CD4-positive, alpha-beta T cell treated with Interleukin-1 beta for 1 hour (primary cell): ENCODE results near the gene SENP5.

Source experiments
- DNase-seq, 2 donors: peaks; one replicate each; pipeline ENCODE4 v3.0.0-alpha.2; 2020 to 2022

The SENP5 gene

GRCh38 chr3:196889844-196890708 is 22.4 kb downstream of the SENP5 start:
- no peak for DNase-seq

DNA sequence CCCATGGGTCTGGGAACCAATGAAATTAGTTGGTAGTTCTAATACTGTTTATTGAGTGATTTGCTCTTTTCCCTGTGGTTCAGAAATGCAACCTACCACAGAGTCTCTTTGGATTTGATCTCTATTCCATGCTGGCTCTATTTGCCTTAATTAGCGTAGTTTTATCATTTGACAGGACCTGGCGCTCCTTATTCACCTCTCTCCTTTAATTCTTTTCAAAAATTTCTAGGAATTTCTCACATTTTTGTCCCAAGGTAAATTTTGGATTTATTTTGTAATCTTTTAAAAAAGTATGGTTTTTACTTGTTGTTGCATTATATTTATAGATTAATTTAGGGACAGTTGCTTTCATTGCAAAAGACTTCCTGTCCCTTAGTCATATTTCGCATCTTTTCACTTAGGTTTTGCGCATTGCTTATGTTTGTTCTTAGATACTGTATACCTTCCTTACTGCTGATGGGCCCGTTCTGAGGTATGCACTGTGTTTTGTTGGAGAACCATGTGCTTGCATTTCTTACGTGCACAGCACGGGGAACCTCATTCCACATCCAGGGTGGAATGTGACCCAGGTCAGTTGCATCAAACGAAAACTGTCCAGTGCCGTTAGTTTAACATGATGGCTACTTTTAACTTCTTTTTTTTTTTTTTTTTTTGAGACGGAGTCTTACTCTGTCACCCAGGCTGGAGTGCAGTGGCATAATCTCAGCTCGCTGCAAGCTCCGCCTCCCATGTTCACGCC is 27.0 kb downstream of the SENP5 start:
- DNase-seq, result no peak

DNA sequence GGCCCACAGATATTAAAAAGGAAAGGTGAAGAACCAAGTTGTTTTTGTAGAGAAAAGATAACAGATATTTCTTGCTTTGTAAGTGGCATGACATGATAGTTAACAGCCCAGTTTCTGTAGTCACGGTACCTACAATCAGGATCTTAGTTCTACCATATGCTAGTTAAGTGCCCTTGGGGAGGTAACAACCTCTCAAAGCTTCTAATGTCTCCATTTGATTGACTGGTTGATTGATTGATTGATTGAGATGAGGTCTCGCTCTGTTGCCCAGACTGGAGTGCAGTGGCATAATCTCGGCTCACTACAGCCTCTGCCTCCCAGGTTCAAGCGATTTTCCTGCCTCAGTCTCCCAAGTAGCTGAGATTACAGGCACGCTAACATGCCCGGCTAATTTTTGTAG is 28.5 kb downstream of the SENP5 start:
- no peak for DNase-seq

DNA sequence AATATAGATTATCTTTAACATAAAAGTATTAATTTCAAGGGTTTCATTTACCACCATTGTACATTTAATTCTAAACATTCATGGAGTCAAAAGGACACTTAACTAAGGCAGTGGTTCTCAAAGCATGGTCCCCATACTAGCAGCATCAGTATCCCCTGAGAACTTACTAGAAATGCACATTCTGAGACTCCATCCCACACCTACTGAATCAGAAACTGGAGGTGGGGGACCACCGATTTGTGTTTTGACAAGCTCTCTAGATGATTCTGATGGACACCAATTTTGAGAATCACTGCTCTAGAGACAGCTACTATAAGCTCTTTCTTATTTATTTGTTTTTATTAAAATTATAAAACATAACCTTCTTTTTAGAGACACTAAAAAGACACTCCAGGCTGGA is 34.0 kb downstream of the SENP5 start:
- DNase-seq, result no peak

DNA sequence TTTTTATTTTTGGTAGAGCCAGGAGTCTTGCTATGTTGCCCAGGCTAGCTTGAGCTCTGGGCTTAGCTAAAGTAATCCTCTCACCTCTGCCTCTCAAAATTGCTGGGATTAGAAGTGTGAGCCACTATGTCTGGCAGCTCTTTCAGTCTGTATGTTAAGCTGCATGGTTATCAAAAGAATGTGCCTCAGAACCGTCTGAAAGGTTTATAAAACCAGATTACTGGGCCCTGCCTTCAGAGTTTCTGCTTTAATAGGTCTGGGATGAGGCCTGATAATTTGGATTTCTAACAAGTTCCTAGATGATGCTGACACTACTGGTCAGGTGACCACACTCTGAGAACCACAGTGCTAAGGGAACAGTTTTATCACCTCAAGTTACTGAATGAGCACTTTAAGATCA is 34.6 kb downstream of the SENP5 start:
- DNase-seq, result no peak

- DNase-seq, result no peak
These were observed 36.0 kb downstream of the SENP5 start for GRCh38 chr3:196903740-196904139.

GRCh38 chr3:196914866-196915265 is 47.1 kb downstream of the SENP5 start:
- DNase-seq, result no peak

DNA sequence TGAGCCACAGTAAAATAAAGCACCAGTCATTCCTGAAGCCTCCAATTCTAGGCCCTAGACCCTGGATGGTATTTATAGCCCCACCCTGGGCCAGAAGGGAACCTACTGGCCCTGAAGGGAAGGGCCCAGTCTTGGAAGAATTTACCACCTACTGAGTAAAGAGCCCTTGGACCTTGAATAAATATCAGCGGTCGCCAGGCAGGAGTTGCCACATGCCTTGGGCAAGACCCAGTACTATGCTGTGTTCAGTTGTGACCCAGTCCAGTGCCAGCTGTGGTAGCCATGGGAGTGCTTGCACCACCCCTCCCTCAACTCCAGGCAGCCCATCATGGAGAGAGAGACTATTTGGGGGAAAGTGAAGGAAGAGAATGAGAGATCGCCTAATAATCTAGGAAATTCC is 47.7 kb downstream of the SENP5 start:
- DNase-seq, result no peak

GRCh38 chr3:196916221-196916620 is 48.5 kb downstream of the SENP5 start:
- no peak for DNase-seq

- no peak for DNase-seq
These were observed 49.3 kb downstream of the SENP5 start for GRCh38 chr3:196916995-196917394.

GRCh38 chr3:196918968-196919367 is 51.2 kb downstream of the SENP5 start:
- no peak for DNase-seq

- DNase-seq, result no peak
These were observed 53.0 kb downstream of the SENP5 start for GRCh38 chr3:196920733-196921132.

DNA sequence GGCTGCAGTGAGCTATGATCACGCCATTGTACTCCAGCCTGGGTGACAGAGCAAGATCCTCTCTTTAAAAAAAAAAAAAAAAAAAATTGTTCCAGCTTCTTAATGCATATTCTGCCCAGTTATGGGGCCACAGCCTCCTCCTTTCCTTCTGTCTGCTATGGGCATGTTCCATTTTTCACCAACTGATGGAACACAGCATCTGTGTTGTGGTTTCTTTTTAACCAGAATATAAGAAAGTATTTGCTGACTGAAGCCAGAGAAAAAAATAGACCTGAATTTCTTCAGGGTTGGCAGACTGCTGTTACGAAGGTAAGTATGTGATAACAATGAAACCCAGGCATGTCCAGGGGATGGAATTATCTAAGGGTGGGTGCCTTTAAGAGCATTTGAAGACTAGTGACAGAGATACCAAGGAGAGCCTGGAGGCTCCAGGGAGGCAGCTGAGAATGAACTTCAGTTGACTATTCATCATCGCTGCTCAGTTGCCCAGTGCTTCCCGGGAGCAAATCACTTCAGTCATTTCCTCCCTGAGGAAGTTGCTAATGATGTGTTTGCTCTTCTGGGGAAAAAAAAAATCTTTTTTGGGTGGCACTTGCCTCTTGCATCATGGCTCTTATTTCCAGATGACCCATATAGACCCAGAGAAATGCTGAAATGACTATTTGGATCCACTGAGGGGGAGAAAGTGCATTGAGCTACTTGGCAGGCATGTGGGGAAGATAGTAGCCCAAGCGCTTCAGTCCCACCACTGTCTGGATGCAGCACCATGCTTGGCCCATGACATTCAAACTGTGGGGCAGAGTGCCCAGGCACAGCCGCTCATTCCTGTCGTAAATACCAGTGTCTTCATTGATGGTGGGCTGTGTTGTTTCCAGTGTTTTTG is 60.1 kb downstream of the SENP5 start:
- DNase-seq, result no peak

DNA sequence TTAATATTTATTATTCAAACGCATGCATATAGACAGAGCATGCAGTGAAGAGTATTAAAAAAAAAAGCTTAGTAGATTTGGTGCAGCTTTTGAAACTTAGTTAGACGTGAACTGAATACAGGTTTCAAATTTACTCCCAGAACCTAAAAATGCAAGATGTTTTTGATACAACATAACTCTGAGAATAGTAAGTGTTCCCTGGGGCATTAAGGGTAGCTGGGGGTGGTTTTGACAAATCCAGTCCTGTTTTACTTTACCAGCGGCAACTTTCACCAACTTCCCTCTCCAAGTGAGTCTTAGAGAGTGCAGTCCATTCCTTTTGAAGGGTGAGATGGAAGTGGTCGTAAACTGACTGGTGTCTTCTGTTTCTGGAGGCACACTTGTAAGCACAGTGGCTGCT is 63.4 kb downstream of the SENP5 start:
- no peak for DNase-seq

GRCh38 chr3:196931828-196932587 is 64.3 kb downstream of the SENP5 start:
- DNase-seq, result no peak

GRCh38 chr3:196932600-196932999 is 64.9 kb downstream of the SENP5 start:
- DNase-seq, result no peak

DNA sequence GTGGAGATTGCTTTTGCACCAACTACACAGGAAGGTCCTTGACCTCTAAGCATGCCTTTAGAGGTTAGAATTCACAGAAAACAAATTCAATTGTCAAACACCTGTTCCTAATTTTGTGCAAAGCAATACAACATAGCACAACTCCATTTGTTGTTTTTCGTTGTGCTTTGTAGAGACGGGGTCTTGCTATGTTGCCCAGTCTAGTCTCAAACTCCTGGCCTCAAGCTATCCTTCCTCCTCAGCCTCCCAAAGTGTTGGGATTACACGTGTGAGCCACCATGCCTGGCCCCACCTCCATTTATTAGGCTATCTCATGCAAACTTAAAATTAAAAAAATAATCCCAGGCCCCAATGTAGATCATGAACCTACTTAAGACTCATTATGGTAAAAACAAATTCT is 68.6 kb downstream of the SENP5 start:
- DNase-seq, result no peak

DNA sequence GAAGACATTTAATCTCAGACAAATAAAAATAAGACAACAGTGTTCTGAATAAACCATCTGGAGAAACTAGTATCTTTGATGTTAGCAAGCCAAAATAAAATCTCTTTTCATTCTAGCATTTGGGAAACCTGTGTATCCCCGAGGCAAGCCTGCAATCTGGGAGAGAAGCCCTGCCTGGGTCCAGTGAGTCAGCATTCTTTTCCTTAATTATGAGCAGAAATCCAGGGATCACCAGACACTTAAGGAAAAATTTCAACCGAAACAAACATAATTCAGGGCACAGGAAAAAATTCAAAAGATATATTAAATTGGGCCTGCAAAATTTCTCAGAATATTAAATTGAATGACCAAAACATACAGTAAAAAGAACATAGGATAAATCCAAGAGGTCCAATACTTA is 70.4 kb downstream of the SENP5 start:
- DNase-seq, result no peak

DNA sequence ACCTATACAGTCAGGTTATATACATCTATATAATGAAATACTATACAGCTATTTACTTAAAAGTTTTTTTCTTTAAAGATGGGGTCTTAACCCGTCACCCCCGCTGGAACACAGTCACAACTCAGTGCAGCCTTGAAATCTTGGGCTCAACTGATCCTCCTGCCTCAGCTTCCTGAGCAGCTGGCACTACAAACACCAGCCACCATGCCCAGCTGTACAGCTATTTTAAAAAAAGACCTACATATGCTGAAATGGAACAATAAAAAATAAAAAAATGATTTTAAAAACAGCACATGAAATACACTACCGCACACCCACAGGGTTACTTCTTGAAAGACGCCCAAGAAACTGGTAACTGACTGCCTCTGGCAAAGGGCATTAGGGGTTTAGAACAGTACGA is 70.9 kb downstream of the SENP5 start:
- no peak for DNase-seq

- peak; percentile 49 to 61 for DNase-seq
These were observed 74.1 kb downstream of the SENP5 start for GRCh38 chr3:196941729-196942225.

DNA sequence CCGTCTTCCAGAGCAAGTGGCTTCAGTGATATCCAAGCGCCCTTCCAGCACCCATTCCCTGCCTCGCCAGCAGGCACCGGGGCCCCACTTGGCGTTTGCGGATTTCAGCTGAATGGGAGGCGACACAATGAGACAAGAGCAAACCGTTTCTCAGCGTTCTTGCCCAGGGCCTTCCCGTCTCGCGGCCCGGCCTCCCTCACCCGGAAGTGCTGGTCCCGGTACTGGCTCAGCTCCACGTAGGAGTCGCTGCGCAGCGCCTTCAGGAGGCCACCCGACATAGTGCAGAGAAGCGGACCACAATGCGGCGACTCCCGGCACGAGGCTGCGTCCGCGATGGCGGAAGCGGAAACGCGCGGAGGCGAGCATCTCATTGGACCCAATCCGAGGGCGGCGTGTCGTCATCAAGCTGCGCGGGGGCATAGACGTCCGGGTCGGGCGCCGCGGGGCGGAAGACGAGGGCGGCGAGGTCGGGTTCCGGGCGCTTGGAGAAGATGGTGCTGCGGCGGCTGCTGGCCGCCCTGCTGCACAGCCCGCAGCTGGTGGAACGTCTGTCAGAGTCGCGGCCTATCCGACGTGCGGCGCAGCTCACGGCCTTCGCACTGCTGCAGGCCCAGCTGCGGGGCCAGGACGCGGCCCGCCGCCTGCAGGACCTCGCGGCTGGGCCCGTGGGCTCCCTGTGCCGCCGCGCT is 74.7 kb downstream of the SENP5 start, which contains the start of gene NCBP2:
Gene NCBP2 (minus strand): TSS at position 303 of the 689 bp plus-strand sequence. CDS start 25 bp downstream, at position 278.
- peak; percentile 98 to 99 for DNase-seq

DNA sequence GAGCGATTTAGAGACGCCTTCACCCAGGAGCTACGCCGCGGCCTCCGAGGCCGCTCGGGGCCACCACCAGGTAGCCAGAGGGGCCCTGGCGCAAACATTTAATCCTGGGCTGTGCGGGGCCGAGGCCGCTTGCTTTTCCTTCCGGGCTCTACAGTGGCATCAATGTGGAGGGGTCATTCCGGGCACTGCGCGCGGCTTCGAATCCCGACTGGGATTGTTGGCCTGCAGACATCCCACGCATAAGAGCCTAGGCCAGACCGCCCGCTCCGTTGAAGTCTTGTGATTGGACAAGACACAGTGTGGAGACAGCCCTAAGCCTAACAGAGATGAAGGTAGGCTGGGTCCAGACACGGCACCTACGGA is 75.2 kb downstream of the SENP5 start:
- DNase-seq, result no peak
